HG02870 (cell line): ENCODE measurements around the gene IRF2.

Experiments used
- ATAC-seq: cut with Tn5 transposase; IDR thresholded peaks from one replicate; pipeline ENCODE4 v1.9.1; 2021; ENCODE audit warnings: mild to moderate bottlenecking, moderate library complexity; ENCODE audit not compliant: unreplicated experiment

The IRF2 gene

GRCh38 chr4:184474263-184475095 is at the start of gene IRF2:
Gene IRF2 (minus strand): TSS chr4:184474550. CDS start chr4:184429064, 45,486 bp downstream.
- ATAC-seq, result peak; percentile 53

- ATAC-seq, result no peak
These were observed 41.3 kb upstream of the IRF2 start for GRCh38 chr4:184515606-184516005.

GRCh38 chr4:184514121-184514988 is 40.0 kb upstream of the IRF2 start:
- peak; percentile 96 for ATAC-seq

DNA sequence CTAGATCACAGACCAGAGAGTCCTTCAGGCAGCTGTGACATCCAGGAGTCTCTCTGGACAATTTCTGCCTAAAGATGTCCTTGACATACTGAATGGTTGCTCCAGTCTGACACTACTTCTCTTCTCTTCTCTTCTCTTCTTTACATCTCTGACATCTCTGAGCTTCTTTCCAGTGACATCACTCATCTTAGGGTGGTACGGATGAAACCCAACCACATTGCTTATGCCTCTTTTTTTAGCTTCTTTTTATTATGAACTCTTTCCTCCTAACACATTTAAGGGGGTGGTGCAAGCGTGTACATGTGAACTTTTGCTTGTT is 39.4 kb upstream of the IRF2 start:
- ATAC-seq, result peak; percentile 4

DNA sequence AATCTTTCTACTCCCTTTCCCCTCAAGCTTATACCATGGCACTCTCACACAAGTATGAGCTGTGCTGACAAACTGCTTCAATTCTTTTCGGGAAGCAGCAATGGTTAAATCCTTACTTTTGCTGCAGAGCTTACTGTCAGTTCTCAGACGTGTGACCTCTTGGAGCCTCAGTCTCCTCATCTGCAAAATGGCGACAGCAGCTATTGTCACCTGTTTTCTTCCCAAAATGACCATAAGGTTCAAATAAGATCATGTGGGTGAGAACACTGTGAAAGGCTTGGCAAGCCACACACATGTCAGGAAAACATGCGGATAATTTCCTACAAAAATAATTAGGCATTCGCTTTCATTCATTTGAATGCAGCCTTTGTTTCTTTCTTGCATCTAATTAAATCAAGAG is 36.8 kb upstream of the IRF2 start:
- no peak for ATAC-seq

GRCh38 chr4:184510401-184510800 is 36.1 kb upstream of the IRF2 start:
- no peak for ATAC-seq

- ATAC-seq, result peak; percentile 93
These were observed 32.3 kb upstream of the IRF2 start for GRCh38 chr4:184506527-184507121.

DNA sequence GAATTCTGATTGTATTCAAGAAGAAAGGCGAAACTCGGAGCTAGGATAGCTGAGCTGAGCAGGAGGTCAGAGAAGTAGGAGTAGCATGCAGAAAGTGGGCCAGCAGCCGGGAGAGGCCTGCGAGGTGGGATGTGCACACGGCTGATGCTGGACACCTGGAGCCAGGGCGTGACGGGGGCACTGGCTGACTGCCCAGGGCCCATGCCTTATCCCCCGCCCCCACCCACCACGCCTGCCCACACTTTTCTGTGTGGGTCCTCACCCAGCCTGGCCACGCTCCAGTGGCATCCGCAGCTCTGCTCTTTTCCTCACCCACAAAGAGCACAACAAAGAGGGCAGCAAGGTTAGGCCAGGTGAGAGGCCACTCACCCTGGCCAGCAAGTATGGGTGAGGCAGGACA is 30.0 kb upstream of the IRF2 start:
- no peak for ATAC-seq

DNA sequence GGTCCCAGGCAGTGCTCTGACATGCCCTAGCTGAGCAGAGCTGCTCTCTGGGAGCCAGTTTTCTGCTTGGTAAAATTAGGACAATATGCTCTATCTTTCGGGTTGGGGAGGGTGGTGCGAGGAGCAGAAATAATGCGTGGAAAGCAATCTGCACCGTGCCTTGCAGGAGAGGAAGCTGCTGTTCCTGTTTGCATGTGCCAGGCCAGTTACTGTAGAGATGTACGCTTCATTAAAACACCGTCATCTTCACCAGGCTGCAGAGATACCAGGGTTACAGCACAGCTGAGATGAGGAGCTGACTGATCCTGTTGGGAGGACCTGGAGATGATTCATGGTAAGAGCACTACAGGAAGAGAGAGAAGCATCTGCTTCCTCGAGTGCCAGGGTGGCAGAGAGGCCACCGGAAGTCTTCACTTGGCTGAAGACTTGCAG is 29.5 kb upstream of the IRF2 start:
- ATAC-seq, result no peak

GRCh38 chr4:184500748-184501589 is 26.6 kb upstream of the IRF2 start:
- no peak for ATAC-seq

GRCh38 chr4:184499996-184500395 is 25.6 kb upstream of the IRF2 start:
- no peak for ATAC-seq

DNA sequence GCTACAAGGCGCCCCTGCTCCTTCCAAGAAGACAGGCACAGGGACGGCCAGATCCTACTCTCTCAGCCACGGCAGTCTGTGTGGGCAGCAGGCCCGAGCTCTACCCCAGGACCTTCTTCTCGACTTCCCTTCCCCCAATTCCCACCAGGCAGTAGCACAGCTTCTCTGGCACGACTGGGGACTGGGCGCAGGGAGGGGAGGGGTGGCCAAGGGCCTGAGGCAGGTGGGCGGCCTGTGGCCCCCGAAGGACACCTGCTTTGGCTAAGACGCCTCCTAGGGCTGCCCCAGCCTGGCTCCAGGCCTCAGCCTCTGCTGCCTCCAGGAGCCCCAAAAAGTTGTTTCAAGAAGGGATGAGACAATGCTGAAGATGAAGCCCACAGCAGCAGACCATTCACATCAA is 24.2 kb upstream of the IRF2 start:
- no peak for ATAC-seq

- ATAC-seq, result no peak
These were observed 15.4 kb upstream of the IRF2 start for GRCh38 chr4:184489771-184490170.

DNA sequence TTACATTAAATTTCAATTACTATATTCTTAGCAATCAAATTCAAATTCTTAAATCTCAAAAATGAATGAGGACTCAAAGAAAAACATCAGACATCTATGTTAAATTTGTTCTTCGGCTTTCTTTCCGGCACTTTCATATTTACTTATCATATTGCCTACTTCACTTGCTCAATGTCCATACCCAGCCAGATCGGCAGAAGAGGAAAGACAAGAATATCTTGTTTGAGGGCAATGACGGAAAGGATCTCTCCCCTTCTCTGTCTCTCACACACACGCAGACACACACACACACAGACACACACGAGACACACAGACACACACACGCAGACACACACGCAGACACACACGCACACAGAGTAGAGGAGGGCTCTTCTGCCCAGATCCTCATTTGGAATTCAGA is 13.2 kb upstream of the IRF2 start:
- ATAC-seq, result no peak

DNA sequence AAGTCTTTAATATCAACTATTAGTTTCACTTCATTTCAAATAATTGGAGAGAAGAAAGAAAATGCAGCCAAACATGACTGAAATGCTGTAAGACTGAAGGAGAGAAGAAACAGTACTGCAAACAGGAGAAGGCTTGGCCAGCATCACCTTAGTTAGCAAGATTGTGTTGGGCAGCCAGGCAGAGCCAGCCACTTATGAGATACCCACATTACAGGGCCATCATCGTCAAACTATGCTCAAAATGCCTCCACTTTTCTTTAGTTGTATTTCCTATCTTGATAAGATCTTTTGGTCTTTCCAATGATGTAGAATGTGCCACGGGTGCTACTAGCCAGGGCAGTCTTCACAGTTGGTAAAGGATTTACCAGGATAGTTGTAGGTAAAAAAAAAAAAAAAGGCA is 10.9 kb upstream of the IRF2 start:
- ATAC-seq, result no peak

GRCh38 chr4:184481544-184481943 is 7.2 kb upstream of the IRF2 start:
- no peak for ATAC-seq

- ATAC-seq, result no peak
These were observed 5.2 kb upstream of the IRF2 start for GRCh38 chr4:184479516-184479950.

- no peak for ATAC-seq
These were observed 3.0 kb upstream of the IRF2 start for GRCh38 chr4:184477201-184477999.

- no peak for ATAC-seq
These were observed 2.3 kb upstream of the IRF2 start for GRCh38 chr4:184476695-184477094.

- no peak for ATAC-seq
These were observed 1.1 kb upstream of the IRF2 start for GRCh38 chr4:184475498-184475897.
